ENCODE results near the gene CDKL5.

Gene CDKL5

GRCh38 chrX:18647621-18648020 lies 222.2 kb downstream of the CDKL5 start:
- DNase-seq (ENCODE audit: low read depth in 2 of 2): no peak

- no peak for DNase-seq (ENCODE audit: low read depth in 2 of 2)
These were observed 224.1 kb downstream of the CDKL5 start for GRCh38 chrX:18649498-18649951.

- no peak for DNase-seq (ENCODE audit: low read depth in 2 of 2)
These were observed 225.3 kb downstream of the CDKL5 start for GRCh38 chrX:18650662-18651061.

GRCh38 chrX:18652636-18653035 lies 227.2 kb downstream of the CDKL5 start:
- no peak for DNase-seq (ENCODE audit: low read depth in 2 of 2)

GRCh38 chrX:18654875-18655836 lies 229.7 kb downstream of the CDKL5 start:
- DNase-seq (ENCODE audit: low read depth in 2 of 2): no peak

- no peak for DNase-seq (ENCODE audit: low read depth in 2 of 2)
These were observed 235.9 kb downstream of the CDKL5 start for GRCh38 chrX:18661273-18661672.

GRCh38 chrX:18664947-18665346 lies 239.5 kb downstream of the CDKL5 start:
- DNase-seq (ENCODE audit: low read depth in 2 of 2): no peak

GRCh38 chrX:18666614-18667013 lies 241.2 kb downstream of the CDKL5 start:
- no peak for DNase-seq (ENCODE audit: low read depth in 2 of 2)

GRCh38 chrX:18668071-18668835 lies 242.8 kb downstream of the CDKL5 start:
- no peak for DNase-seq (ENCODE audit: low read depth in 2 of 2)

- DNase-seq (ENCODE audit: low read depth in 2 of 2): no peak
These were observed 246.6 kb downstream of the CDKL5 start, which contains the start of gene RS1 for GRCh38 chrX:18672008-18672407. TSS of gene RS1 (minus strand) at chrX:18672108. CDS start at chrX:18672068, 40 bp downstream.

GRCh38 chrX:18674417-18674787 lies 249.0 kb downstream of the CDKL5 start:
- DNase-seq (ENCODE audit: low read depth in 2 of 2): no peak

- peak; percentile 55 to 57 for DNase-seq (ENCODE audit: low read depth in 2 of 2)
These were observed 249.7 kb downstream of the CDKL5 start for GRCh38 chrX:18674788-18675735.

- DNase-seq (ENCODE audit: low read depth in 2 of 2): no peak
These were observed 250.6 kb downstream of the CDKL5 start for GRCh38 chrX:18676050-18676449.

- no peak for DNase-seq (ENCODE audit: low read depth in 2 of 2)
These were observed 251.1 kb downstream of the CDKL5 start for GRCh38 chrX:18676470-18676869.

- no peak for DNase-seq (ENCODE audit: low read depth in 2 of 2)
These were observed 251.9 kb downstream of the CDKL5 start for GRCh38 chrX:18677161-18677869.

GRCh38 chrX:18681996-18682395 lies 256.6 kb downstream of the CDKL5 start:
- no peak for DNase-seq (ENCODE audit: low read depth in 2 of 2)

GRCh38 chrX:18682979-18683387 lies 257.6 kb downstream of the CDKL5 start:
- no peak for DNase-seq (ENCODE audit: low read depth in 2 of 2)

GRCh38 chrX:18687856-18688495 lies 262.6 kb downstream of the CDKL5 start:
- no peak for DNase-seq (ENCODE audit: low read depth in 2 of 2)

- no peak for DNase-seq (ENCODE audit: low read depth in 2 of 2)
These were observed 266.0 kb downstream of the CDKL5 start for GRCh38 chrX:18691431-18691830.

- no peak for DNase-seq (ENCODE audit: low read depth in 2 of 2)
These were observed 267.1 kb downstream of the CDKL5 start for GRCh38 chrX:18692541-18692940.
